HG03280 (cell line): ENCODE data around the gene ACTL6B.
A peak's percentile ranks its signal among the peaks of the same experiment; 100 is the strongest.

ENCODE experiments used
- ATAC-seq: cut with Tn5 transposase; IDR thresholded peaks from one replicate; pipeline ENCODE4 v1.9.1; 2021; ENCODE audit warnings: mild to moderate bottlenecking, moderate library complexity; ENCODE audit not compliant: unreplicated experiment

Gene ACTL6B

DNA sequence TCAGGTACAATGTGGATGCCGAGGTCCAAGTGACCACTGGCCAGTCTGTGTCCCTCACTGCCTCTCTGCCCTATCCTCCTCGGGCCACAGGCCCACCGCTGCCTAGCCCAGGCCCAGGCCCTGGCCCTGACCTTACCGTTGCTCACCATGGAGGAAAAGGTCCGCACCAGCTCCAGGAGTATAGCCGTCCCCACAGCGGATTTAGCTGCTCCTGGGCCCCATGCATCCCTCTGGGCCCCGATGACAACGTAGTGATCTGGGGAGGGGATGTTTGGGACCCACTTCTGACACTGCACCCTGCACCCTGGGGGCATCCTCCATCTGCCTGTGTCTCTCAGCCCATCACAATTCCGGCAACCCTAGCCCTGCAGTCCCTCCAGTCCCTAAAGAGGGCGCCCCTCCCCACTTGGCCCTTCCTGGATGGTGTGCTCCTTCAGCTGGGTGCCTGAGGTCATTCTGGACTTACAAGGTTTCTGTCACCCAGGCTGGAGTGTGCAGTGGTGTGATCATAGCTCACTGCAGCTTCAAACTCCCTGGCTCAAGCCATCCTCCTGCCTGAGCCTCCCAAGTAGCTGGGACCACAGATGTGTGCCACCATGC, 27.0 kb downstream of the ACTL6B start:
- ATAC-seq = no peak

DNA sequence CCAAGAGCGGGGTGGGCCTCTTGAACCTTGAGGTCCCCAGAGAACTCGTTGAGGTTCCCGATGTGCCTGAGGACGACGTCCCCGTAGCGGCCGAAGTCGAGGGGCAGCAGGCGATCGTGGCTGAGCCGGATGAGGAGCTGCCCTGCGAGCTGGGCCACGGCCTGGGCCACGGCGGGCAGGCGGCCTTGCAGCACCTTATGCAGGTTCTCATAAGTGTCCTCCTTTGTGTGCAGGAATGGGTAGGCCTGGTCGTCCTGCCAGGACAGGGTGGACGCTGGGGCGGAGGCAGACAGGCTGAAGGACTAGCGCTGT, 29.1 kb downstream of the ACTL6B start:
- ATAC-seq = no peak

DNA sequence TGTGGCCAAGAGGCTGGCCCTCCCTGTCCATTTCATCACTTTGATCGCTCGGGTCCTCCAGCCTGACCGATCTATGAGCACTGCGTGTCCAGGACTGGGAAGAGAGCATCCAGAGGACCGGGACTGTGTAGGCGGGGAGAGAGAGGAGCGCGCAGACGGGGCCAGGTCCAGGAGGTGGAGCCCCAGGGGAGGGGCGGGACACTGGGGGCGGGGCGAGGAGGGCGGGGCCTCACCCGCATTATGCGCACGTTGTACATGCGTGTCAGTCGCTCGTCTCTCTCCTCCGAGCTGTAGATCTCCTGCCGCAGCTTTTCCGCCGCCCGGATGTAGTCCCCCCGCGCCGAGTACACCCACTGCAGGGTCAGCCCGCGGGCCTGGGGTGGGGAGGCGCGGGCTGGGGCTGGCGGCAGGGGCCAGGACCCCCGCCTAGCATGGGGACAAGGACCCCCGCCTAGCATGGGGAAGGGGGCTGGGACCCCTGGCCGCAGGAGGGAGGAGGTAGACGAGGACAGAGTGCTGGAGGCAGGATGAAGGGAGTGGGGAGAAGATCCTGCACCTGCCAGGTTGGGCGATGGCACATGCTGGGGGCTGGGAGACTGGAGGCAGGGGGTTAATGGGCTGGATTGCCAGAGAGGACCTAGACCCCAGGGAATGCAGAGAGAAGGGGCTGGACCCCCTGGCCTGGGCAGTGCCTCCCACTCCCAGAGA, 29.6 kb downstream of the ACTL6B start:
- peak; percentile 86 for ATAC-seq

DNA sequence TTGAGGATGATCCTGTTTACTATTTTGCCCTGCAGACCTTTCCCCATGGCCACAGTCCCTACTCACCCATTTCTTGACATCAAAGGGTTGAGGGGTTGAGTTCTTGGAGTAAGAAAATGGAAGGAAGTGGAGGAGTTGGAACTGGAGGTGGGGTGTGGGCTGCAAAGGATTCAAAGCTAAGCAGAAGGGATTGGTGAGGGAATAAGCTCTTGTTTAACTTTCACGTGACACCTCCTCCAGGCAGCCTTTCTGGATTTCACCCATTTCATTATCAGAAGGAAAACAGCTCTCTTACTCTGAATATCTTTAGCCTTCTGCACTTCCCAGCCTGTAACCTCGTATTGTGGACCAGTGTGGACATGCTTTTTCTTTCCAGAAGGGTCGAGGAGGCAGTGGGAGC, 30.2 kb downstream of the ACTL6B start:
- ATAC-seq = no peak

DNA sequence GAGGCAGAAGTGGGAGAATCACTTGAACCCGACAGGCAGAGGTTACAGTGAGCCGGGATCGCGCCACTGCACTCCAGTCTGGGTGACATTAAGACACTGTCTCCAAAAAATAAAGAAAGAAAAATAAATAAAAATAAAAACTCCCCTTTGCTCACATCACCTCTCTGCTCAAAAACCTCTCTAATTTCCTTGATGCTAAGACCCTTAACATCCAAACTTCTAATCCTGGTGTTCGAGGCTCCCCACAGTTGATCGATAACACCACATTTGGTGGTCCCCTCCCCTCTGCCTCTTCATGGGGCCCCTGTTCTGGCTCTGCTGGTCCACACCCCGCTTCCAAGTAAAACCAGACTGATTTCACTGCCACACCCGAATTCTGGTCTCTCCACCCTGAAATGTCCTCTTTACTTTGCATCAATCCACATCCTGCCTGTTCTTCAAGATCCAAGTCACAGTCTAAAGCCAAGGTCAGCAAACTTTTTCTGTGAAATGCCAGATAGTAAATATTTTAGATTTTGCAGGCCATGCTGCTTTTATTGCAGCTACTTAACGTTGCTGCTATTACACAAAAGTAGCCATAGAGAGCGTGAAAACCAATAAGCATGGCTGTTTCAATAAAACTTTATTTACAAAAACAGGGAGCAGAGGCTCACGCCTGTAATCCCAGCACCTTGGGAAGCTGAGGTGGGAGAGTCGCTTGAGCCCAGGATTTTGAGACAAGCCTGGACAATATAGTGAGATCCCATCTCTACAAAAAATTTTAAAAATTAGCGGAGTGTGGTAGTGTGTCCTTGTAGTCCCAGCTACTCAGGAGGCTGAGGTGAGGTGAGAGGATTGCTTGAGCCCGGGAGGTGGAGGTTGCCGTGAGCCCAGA, 32.1 kb downstream of the ACTL6B start:
- ATAC-seq = no peak

DNA sequence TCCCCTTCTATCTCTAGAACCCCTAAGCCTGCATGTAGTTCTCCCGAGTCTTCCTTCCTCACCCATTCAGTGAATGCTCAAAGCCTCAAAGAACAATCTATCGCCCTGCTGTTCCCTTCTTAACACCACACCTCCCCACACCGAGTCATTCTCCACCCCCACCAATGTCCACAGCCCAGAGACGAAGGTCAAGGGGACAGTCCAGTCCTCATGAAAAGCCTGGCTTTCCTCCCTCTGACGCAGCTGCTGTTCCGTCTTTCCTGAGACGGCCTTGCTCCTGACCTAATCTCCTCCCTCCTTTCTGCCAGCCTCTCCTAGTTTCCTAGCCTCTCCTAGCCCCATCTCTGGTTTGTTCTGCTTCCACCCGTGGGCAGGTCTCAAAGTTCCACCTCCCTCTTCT, 34.7 kb downstream of the ACTL6B start:
- no peak for ATAC-seq

DNA sequence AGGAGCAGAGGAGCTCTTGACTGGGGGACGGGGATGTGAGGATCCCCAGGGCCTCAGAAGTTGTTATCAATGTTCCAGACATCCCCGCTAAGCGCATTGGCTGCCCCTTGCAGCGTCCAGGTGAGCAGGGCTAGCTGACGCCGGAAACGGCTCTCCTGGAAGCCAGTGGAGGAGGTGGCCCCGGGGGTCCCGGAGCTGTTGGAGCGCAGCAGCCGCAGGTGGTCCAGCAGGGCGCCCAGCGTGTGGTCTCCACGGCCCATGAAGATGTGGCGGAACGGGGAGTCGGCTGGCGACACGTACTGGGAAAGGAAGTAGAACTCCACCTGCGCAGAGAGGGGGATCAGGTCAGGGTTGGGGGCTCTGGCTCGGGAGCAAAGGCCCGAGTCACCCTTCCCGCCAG, 35.4 kb downstream of the ACTL6B start:
- ATAC-seq = no peak

DNA sequence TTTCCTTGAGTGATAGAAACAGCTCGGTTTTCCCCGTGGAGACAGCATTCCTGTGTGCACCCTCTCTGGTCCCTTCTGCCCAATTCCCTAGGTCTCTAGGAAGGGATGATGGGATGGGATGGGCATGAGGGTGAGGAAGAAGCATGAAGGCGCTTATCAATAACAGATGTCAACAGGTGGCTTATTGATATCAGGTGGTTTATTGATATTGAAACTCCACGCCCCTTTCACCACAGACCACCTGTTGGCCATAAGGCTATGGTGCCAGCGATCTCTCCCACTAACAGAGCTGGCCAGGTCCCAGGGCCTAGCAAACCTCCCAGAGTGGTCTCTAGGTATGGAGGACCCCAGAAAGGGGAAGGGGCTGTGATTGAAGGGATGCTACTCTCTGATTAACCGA, 36.0 kb downstream of the ACTL6B start:
- ATAC-seq = no peak

DNA sequence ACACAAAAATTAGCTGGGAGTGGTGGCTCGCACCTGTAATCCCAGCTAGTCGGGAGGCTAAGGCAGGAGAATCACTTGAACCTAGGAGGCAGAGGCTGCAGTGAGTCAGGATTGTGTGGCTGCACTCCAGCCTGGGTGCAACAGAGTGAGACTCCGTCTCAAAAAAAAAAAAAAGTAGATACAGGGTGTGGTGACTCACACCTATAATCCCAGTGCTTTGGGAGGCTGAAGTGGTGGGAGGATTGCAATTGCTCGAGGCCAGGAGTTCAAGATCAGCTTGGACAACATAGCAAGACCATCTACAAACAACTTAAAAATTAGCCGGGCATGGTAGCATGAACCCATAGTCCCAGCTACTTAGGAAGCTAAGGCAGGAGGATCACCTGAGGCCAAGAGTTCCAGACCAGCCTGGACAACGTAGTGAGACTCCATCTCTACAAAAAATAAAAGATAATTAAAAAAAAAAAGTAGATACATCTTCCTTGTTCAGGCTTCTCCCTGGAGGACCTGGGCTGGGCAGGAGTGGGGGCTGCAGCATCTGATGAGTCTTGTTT, 41.9 kb downstream of the ACTL6B start:
- no peak for ATAC-seq

DNA sequence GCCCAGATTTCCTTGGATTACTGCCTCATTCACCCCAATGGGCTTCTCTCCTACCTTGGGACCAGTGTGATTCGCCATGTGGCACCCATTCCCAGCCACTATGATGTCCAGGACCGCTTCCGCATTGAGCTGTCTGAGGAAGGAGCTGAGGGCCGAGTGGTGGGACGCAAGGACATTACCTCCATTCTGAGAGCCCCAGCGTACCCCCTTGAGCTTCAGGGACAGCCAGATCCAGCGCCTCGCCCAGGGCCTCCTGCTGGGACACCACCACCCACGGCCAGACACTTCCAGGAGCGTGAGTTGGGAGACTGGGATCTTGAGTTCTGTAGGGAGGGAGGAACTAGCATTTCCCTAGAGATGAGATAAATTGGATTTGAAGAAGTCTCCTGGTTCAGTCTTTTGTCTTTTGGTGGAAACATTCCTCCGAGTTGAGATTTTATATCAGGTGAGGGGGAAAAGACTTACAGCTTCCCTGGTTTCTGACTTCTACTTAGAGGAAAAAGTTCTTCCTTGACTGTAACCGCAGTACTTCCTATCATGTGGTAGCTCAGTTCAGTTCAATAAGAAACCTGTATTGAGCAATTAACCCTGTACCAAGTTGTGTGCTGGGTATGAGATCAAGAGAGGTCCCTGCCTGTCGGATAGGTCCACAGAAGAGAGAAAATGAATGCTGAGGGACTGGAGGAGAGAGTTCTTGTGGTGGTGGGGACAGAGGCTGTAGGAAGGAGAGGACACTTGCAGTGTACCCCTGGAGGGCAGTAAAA, 42.7 kb downstream of the ACTL6B start:
- ATAC-seq = no peak

DNA sequence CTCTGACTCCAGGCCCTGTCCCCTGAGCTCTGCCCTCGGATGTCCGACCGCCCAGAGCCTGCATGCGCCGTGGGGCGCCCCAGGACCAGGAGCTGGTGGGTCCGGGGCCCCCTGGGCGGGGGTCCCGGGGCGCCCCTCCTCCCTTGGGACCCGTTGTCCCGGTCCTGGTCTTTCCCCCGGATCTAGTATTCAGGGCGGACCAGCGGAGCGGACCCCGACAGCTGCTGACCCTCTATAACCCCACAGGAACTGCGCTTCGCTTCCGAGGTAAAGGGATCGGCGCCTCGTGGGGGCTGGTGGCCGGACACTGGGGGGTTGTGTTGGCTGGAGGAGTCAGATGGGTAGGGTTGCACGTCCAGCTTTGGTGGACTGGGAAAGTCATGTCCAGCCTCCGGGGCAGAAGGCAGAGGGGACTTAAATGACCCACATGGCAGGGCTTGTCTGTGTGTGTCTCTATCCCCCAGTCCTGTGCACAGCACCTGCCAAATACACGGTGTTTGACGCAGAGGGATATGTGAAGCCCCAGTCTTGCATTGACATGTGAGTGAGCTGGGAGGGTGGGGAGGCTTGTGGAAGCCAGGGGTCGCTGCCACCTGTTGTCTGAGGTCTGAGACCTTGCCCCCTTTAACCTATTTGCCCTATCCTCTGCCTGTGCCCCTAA, 43.4 kb downstream of the ACTL6B start:
- ATAC-seq = no peak

DNA sequence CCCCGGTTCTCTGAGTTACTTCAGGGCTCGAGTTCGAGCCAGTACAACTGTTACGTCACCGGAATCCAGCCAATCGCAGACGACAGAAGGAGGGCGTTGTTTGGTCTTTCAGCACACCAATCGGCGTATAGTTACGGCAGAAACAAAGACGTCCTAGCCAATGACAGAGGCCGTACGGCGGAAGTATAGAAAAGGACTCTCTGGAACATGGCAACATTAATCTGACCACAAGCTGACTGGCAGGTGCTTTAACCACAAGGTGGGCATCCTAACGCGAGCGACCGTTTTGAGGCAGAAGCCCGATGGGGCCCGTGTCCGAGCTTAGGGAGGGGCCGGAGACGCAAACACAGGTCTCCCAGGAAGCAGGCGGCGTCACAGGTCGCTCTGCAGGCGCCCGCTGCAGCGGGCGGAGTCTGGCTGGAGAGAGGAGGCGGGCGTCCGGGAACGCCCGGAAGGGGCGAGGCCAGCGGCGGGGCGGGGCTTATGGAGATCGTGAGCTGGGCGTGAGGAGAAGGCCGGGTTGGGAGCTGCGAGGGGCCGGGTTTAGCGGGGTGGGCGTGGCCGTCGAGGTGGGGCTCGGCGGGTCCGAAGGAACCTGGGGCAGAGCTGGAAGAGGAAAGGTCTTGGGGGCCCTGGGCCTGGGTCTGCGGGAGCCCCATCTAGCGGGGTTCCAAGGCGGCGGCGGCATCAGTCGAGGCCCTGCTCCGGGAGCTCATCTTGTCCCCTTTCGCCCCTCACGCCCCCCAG, 44.1 kb downstream of the ACTL6B start, which contains the start of gene MOSPD3:
Gene MOSPD3, plus strand, starts transcription at position 558 of the 747 bp plus-strand sequence. CDS start 252 bp downstream, outside the sequence.
- ATAC-seq = peak; percentile 95

DNA sequence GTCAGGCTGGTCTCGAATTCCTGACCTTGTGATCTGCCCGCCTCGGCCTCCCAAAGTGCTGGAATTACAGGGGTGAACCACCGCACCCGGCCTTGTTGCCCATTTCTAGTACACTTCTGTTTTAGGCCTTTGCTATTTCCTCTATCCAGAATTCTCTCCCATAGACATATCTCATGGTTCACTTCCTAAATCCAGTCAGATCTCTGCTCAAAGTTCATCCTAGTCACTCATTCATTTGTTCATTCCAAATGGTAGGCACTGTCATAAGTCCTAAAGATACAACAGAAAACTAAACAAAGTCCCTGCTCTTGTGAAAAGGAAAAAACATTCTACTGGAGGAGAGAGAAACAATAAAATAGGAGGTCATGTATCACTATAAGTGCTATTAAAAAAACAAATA, 46.3 kb downstream of the ACTL6B start:
- no peak for ATAC-seq

DNA sequence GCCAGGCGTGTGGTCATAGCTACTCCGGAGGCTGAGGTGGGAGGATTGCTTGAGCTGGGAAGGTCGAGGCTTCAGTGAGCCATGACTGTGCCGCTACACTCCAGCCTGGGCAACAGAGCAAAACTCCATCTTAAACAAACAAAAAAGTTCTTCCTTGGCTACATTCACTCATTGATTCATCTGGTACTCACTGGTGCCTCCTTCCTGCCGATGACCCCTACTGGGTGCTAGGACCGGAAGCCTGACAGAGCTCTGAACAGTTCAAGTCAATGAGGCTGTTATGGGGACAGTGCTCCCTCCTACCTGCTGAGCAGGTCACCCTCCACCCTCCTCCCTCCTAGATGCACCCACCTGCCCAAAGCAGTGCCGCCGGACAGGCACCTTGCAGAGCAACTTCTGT, 49.1 kb downstream of the ACTL6B start:
- no peak for ATAC-seq

DNA sequence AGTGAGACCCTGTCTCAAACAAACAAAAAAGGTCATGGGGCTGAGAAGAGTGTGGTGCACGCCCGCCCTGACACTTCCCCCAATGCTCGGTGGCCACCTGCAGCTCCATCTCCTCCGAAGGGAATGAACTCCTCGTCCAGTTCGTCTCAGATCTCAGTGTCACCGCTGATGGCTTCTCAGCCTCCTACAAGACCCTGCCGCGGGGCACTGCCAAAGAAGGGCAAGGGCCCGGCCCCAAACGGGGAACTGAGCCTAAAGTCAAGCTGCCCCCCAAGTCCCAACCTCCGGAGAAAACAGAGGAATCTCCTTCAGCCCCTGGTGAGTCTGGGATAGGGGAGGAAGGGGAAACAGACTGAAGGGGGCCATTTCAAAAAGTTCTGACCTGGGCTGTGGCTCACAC, 49.9 kb downstream of the ACTL6B start:
- no peak for ATAC-seq

DNA sequence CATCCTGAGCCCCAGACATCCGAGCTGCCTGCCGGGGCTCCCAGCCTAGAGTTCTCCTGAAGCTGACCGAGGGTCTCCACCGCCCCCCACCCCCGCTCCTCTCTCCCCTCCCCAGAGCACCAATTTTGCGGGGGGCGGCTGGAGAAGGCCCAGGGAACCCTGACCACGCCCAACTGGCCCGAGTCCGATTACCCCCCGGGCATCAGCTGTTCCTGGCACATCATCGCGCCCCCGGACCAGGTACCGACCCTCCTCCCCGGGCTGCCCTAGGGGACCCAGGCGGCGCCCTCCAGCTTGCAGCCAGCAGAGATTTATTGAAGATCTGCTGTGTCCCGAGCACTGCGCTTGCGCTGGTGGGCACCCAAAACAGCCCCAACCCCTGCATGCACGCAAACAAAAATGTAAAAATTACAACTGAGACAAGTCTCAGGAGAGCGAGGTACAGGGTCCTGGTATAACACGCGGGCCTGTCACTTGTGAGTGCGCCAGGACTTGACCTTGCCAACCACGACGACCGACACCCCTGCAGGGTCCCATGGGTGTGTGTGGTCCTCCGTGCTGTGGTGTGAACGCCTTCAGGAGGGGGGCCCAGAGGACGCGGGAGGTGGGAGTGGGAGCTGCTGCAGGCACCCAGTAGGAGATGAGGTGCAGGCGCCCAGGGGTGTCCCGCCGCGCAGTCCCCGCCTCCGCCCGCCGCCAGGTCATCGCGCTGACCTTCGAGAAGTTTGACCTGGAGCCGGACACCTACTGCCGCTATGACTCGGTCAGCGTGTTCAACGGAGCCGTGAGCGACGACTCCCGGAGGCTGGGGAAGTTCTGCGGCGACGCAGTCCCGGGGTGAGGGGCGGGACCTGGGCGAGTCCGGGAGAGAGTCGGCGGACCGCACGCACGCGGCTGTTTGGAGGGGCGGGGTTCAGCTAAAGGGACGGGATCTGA, 51.0 kb downstream of the ACTL6B start:
- no peak for ATAC-seq

DNA sequence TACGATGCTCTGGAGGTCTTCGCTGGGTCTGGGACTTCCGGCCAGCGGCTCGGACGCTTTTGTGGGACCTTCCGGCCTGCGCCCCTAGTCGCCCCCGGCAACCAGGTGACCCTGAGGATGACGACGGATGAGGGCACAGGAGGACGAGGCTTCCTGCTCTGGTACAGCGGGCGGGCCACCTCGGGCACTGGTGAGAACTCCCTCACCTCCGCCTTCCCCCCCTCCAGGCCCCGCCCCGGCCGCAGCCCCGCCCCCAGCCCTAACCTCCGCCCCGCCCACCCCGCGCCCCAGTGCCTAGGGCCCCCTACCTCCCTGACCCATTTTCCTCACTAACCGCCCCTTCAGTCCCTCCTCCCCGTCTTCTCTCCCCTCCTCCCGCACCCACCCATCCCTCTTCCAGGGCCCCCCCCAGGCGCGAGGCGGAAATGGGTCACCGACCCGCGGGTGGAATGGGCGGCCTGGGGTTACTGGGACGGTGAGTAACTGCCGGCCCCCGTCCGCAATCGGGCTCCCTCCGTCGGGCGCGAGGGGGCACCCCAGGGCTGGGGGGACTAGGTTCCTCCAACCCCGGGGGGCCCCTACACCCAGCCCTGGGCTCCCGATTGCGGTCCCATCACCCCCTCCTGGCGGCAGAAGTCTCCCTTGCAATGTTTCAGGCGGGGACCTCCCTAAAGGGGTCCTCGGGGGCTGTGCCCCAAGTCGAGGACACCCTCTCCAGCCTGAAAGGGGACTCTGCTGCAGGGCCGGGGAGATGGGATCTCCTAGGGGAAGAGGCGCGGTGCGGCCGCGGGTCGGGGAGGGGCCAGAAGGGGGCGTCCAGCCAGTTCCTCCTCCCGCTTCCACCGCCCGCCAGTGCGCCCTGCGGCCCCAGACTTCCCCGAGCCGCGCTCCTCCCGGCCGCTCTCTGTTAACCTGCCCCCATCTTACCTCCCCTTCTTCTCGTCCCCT, 51.9 kb downstream of the ACTL6B start:
- ATAC-seq = peak; percentile 52

DNA sequence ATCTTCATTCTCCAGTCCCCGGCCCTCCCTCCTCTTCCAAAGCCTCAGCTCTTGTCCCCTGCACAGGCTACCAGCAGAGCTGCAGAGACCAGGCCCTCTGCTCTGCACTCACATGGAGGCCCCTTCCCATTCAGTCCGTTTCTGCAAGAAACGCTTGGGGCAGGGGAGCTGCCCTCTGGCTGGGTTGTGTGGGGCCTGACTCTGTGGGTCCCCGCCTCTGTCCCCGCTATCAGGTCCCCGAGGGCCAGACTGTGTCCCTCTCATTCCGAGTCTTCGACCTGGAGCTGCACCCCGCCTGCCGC, 52.6 kb downstream of the ACTL6B start:
- ATAC-seq = peak; percentile 5
